HT1080 (cell line): Measurements from ENCODE around the gene SLX4IP. TPM values are rescaled to one million over a fixed set of nuclear protein-coding genes. Genes with fewer than 3 reads are reported as not detected.

Experiments used
- DNase-seq: peaks from one replicate; pipeline ENCODE4 v3.0.0-alpha.2; 2015; ENCODE audit warnings: low read depth
- total RNA-seq: library from RNA; depleted of rRNA; stranded (reverse); fragments of >200 nt; shearing (Covaris generic); gene quantifications from 2 replicates; pipeline ENCODE4 v1.2.3, GENCODE V29; 2014

Gene SLX4IP
- total RNA-seq, 1 experiment from 2014 or later, result 3.9 TPM

DNA sequence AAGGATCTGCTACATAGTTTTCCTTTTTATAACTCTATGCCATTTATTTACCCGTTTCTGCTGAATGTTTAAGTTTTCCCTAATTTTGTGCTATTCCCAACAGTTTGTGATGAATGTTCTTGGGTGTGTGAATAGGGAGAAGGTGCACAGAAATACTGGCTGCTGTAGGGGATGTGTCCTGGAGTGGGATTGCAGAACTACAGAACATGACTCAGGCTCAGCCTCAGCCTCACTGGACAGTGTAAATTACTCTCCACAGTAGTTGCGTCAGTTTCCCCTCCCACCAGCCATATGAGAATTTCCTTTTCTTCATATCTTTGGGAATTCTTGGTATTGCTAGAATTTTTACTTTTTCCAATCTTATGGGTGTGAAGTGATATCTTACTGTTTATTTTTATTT is 57.0 kb downstream of the SLX4IP start:
- DNase-seq, result no peak

DNA sequence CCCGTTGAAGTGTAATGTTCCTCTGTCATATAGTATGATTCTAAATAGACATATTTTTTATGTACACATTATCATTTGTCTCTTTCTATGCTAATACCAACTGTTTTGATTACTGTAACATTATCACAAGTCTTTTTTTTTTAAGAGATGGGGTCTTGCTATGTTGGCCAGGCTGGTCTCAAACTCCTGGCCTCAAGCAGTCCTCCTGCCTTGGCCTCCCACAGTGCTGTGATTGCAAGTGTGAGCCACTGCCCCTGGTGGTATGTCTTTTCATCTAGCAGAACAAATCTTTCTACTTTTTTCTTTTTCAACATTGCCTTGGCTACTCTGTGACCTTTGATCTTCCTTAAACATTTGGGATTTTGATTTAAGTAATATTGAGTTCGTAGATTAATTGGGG is 57.7 kb downstream of the SLX4IP start:
- no peak for DNase-seq

DNA sequence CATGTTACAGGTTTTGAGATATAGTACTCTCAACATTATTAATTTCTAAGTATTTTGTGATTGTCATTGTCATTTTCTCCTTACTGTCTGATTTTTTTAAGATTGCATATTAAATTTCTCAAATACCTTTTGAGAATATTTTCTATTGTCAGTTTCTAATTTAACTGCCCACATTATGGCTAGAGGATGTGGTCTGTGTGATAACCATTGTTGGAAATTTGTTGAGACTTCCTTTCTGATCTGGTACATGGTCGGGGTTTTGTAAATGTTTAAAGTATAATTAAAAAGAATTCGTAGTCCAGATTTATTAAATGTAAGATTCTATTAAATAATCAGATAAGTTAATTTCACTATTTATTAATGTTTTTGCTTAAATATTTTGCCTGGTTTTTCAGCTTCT is 60.1 kb downstream of the SLX4IP start:
- no peak for DNase-seq

DNA sequence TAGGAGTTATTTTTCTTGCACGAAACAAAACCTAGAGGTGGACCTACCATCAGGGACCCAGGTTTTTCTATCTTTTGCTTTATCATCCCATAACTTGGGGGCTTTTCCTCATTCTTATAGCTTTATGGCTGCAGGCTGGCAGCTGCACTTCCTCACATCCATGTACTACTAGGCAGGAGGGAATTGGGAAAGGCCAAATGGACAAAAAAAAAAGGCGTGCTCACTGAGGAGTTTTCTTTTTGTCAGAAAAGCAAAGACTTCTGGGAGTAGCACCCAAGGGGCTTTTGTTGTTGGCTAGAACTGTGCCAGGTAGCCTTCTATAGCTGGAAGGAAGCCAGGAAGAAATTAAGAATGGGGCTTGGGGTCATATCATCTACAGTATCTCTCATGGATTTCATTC is 61.4 kb downstream of the SLX4IP start:
- DNase-seq, result no peak

DNA sequence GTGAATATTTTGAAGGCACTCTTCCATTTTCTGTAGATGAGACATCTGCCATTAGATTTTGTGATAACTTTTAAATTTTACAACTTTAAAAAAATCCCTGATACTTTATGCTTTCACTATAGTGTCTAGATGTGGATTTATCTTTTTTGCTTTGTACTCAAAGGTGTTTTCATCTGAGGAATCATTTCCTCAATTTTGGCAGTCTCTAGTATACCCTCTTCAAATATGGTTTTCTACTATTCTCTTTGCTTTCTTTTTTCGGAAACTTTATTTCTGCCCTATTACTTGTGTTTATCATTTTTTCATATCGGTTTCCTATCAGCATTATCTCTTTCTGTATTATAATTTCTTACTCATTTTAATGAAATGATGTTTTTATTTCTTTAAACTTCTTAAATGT is 62.2 kb downstream of the SLX4IP start:
- DNase-seq, result no peak

DNA sequence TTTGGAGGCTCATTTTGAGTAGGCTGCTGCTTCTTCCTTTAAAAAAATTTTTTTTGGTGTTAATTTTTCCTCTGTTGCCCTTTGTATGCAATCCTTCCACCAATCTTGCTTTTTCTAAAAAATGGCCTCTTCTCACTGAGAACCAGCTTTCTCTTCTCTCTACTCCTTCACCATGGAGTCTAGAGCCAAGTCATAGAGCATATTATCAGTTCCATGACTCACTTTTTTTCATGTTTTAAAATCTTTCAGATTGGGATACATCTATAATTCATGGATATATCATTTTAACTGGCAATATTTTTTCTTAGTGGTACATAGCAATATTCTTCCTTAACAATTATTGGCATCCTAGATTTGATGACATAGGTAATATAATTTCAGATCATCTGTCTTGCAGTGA is 62.7 kb downstream of the SLX4IP start:
- no peak for DNase-seq

DNA sequence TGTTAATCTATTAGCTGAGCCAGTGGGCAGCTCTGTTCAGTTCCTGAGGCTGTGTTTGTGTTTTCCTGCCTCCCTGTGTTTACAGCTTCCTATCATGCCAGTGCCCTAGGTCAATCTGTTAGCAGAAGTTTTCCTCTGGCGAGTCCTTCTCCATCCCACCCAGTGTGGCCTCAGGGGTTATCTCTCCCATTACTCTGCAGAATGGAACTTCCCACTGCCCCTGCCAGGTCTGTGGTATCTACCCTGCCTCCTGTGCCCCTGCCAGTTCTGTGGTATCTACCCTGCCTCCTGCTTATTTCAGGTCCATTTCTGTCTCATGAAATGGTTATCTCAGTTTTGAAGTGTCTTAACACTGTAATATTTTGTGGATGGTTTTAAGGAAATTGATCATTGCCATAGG is 63.1 kb downstream of the SLX4IP start:
- no peak for DNase-seq

DNA sequence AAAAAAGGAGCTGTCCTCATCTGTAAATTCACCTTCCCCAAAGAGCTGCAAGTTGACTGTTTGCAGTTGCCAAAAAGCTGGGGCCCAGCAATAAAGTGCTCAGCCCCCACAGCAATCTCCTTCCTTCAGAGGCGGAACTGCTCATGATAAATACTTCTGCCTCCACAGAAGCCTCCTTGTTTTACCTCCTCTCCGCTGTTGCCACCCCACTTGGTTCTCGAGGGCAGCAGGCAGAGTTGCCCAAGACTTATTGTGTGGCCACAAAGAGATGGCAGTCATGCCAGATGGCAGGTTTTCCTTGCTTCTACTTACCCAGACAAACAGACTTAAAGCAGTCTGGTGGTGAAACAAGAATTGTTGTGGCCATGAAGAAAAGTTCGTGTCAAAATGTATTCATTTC is 66.3 kb downstream of the SLX4IP start:
- DNase-seq, result no peak

DNA sequence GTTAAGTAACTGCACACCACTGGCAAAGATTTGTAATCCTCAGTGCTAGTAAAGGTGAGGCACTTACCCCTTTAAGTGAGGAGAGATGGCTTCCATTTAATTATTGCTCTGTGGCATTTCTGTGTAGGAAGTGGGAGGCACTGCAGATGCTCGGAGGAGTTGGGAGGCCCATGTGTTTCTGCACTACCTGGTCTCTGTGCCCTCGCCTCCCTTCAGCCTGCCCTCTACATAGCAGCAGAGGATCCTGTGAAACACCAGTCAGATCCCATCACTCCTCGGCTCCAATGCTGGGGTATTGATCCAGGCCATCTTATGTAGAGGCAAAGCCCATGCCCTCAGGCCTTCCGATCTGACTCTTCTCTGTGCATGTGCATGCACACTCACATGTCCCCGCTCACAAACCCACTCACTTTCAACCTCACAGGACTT is 67.0 kb downstream of the SLX4IP start:
- no peak for DNase-seq

DNA sequence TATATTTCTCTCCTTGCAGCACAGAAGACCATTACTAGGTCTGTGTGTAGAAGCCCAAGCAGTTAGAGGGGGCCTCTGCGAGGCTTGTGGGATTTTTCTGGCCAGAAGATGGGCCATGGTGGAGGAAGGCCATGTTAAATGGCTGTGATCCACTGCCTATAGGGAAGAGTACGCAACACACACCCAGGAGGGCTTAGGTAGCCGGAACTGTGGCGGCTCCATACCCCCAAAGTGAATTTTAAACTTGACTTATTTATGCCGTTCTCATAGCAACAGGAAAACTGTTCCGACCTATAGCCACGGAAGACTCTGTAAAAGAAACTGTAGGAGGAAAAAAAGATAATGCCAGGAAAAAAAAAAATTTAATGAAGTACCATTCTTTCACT is 69.5 kb downstream of the SLX4IP start:
- DNase-seq, result no peak

DNA sequence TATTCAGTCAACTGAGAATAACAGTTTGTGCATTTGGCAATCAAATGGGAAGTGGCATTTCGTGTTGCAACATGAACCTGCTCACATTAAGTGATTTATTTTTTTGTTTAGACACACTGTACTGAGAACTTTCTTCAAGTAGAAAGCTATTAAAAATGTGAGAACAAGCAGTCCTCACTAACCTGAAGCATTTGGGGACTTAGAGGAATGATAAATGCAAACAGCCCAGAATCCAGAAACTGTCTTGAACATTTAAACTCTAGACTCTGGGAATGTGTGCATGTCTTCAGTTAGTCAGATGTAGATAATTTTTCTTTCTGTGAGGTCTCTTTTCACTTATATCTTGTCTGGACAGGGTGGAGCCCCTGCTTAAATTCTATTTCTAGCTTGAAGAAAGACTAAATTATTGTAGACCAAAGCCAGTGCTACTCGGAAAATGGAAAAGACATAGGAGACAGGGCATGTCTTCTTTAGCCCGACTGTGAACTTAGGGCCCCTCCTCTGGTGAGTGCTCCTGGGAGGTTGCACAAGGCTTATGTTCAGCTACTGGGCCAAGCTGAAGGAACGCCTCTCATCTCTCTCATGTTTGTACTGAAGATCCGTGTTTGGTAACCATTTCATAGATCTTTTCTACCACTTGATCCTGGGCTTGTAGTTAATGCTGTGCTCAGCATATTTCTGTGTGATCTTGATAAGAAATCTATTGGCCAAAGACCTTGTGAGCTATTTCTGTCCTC is 70.1 kb downstream of the SLX4IP start:
- DNase-seq, result no peak

DNA sequence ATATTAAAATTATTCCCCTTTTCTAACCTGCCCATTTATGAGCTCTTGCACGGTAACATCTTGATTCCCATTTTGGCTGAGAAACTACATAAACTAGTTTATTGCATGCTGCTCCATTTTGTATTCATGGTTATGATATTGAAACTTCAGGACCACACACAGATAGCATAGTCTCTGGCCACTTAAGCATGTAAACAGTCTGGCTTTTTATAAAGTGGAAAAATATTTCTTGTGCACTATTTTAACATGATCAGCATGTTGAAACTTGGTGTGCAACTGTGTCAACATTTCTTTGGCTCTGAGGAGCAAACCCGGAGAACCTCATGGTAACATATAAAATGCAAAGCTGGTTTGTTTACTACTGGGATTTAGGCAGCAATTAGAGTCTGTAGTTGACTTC is 70.7 kb downstream of the SLX4IP start:
- DNase-seq, result no peak

DNA sequence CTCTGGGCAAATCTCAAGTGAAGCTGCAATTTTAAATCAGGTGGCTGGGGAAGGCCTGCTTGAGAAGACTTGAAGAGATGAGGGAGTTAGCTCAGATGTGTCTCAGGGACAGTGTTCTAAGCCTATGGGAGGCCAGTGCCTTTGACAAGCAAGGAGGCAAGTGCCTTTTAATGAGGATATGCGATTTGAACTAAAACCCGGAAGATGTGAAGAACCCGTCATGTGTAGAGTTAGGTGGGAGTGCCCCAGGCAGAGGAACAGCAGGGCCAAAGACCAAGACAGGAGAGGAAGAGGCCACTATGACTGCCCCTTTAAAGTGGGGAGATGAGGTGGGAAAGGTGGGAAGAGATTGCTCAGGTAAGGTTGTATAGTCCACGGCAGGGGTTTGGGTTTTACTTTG is 71.9 kb downstream of the SLX4IP start:
- no peak for DNase-seq

DNA sequence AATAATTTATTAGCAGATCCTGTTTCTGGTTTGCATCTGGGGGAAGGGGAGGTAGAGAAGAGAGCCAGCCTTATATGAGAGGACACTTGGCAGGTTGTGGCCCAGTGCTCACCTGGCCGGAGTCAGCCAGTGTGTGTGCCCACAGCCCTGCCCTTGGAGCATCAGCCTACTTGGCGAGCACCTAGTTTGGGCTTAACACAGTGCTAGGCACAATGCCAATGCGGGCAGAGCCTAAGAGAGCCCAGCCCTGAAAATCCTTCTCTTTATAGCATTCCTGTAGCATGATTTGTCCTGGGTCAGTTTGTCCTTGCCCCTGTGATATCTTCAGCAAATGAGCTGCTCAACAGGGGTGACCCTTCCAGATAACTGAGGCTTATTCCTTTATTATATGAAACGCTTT is 73.0 kb downstream of the SLX4IP start:
- no peak for DNase-seq

DNA sequence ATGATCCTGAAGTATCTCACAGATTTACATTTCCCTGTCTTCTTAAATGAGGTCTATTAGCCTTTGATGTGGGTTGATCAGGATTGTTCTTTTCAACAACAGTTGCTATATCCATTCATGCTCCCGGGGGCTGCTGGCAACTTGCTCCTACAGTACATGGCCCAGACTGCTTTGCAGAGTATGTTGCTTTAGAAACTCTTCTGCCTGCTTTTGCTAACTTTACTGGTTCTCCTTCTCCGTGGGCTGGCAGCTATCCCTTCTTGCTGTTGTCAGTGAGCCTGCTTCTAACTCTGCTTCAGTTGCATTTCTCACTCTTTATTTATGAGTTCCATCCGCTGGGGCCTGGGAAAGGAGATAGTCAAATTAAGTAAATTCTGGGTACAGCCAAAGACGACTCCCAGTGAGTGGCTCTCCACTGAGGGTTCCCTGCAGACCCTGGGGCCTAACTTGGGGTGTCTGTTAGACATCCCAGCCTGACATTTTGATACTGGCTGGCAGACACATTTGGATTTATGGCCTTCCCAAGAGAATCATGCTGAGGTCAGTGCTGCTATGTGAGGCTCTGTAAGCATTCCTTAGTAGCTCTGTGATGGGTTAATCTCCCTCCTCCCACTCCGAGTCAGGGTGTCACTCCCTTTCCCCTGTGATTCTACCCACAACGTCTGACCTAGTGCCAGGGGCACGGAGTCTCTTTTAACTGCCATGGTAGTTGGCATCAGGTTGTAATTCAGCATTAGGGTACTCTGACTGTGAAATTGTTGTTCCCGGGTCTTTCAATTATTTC is 73.6 kb downstream of the SLX4IP start:
- no peak for DNase-seq

DNA sequence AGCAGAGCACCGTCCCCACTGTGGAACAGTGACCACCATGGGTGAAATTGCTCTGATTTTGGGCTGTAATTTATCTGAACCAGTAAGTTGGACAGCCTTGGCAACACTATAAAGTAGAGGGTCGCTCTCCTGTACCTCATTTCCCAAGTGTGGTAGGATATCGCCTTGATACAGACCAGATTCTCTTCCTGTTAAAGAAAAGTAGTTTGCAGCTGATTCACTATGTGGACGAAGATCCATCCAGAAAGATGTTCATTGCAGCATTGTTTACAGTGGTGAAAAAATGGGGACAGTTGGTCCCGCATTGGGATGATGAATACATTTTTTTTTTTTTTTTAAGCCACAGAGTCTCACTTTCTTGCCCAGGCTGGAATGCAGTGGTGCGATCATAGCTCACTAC is 74.3 kb downstream of the SLX4IP start:
- no peak for DNase-seq

DNA sequence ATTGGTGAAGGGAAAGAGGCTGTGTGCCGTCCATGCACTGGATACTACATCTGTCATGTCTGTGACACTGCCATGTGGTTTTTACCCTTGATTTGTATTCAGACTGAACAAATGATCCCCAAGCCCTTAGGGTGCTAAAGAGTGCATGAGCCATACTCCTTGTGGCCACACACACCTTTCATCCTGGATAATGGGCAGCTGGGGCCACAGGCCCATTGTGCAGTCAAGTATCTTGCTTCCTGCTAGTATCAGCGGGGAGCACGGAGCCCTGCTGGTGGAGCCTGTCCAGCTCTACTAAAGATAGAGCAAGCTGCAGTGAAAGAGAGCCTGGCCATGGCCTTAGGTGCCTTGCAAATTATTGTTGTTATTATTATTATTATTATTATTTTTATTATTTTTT is 75.1 kb downstream of the SLX4IP start:
- no peak for DNase-seq

DNA sequence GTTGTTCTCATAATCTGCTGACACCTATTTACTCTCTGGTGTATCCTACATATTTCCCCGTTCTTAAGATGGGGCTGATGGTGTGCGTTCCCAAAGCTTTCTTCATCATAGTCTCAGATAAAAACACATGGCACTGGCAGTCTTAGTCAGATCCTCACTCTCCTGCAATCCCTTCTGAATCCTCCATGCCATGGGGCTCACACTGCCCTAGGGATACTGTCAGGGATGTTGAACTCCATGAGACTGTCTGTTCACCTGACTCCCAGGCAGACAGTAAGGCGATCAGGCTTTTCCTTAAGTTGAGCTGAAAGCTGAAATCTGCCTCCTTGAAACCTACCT is 76.0 kb downstream of the SLX4IP start:
- no peak for DNase-seq

DNA sequence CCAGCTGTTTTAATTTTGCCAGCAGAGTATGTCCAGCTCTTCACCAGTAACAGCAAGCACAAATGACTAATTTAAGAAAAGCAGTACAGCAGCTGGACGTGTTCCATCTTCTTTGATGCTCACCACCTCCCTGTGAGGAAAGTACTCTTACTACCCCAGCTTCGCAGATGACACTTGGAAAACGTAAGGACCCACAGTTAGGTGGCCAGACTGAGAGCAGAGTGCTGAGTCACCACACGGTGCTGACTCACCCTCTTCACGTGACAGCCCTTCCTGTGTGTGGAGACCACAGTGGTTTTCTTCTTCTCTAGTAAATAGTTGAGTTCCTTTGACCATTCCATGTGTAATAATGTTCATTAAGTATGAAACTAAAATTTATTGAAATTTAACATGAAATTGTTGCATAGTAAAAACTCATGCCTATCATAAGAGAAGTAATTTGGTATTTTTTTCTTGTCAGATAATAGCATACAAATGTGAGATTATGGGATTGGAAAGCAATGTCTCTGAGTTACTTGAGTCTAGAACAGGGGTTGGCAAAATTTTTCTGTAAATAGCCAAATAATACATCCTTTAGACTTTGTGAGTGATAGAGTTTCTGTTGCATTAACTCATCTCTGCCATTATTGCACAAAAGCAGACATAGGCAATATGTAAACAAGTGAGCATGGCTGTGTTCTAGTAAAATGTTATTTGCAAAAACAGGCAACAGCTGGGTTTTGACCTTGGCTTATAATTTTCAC is 76.6 kb downstream of the SLX4IP start:
- DNase-seq, result peak; percentile 99

DNA sequence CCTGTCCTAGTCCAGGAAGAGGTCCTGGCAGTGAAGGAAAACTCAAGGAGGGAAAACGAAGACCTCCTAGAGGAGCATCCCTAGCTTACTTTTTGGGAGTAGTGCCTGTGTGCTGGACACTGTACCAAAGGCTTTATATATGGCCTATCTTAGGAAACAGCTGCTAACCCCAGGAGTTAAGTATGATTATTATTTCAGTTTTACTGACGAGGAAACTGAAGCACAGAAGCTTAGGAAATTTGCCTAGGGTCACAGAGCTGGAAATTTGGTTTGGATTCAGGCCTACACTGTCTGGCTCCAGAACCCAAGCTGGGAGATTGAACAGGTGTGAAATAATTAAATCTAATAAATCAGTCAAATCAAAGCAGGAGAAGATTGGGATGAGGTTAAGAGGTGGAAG is 78.0 kb downstream of the SLX4IP start:
- no peak for DNase-seq

DNA sequence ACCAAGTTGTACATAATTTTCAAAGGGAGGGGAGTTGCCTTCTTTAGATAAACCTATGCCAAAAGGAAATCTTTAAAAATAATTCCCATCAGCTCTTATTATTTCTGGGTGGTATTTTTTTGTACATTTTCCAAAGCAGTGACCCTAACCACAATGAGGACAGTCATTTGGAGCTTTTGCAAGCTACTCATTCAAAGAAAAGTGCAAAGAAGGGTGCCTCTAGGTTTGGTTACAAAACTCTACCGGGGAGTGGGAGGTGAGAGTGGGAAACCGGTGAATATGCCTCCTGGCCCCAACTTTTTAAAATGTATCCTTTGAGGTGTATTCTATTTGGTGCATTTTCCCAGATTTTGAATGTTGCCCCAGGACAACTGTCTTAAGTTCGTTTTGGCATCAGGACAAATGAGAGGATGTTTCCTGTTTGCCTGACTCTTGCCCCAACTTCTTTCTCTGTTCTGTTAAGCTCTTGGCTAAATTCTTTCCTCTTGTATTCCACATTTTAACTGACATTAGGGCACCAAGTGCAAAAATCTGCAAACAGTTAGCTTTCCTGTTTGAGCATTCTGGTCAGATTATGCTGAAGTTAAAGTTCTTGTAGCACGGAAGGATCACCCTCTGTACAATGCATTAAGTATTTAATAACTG is 78.9 kb downstream of the SLX4IP start:
- no peak for DNase-seq

DNA sequence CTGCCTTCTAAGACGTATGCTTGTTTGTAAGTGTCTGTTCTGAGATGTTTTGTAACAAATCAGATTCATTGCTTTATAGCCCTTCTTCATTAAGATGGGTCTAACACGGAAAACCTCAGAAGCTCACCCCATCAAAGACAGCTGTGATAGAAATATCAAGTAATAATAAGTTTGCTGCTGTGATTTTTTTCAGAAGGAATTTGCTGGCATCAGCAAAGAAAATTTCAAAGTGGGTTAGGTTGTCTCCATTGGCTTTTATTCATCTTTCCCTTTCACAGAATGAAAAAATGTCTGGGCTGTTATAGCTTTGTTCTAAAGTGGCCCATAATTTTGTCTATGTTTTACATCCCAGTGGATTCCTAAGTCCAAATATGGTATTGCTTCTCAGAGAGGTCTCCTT is 81.4 kb downstream of the SLX4IP start:
- no peak for DNase-seq
